ENCODE results near the gene MYO7A. TPM values are rescaled to one million over a fixed set of nuclear protein-coding genes. Genes with fewer than 3 reads are reported as not detected.

The MYO7A gene
- total RNA-seq, 1 donor, result under 0.01 TPM

DNA sequence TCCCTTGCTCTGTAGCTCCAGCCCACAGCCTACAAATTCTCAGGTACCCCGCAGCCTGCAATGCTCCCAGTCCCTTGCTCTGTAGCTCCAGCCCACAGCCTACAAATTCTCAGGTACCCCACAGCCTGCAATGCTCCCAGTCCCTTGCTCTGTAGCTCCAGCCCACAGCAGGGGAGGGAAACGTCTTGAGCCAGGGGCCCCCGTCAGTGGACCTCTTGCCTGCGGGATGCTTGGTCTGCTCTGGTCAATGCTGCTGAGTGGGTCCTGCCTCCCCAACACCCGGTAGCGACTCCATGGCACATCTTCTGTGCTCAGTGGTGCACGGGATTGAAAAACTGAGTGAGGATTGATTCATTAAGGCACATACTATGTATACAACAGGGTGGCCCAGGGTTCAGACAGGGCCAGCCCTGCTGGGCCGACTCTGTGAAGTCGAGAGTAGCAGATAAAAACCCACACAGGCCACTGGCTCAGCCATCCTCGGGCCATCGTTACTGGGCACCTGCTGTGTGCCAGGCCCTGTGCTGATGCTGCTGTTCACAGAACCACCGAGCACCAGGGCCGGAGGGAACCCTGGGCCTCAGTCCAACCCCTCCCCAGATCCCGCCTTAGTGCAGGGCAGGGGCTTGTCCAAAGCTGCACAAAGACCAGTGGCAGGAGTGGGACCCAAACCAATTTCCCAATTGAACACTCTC is 69.7 kb downstream of the MYO7A start:
- H3K79me2 ChIP-seq (ENCODE audit: insufficient read depth, low read length), result no peaks in the 10 kb centered on the region
- H3K4me1 ChIP-seq (ENCODE audit: insufficient read depth, low read length), result no peaks in the 10 kb centered on the region
- peak; percentile 42 for DNase-seq (ENCODE audit: insufficient read length, low spot score, missing footprints)
- H3K27me3 ChIP-seq (ENCODE audit: insufficient read depth, low read length), result no peaks in the 10 kb centered on the region
- no peak overlapping the region for H3K4me2 ChIP-seq (ENCODE audit: insufficient read depth, low read length)
- no peak overlapping the region for H3K4me3 ChIP-seq (ENCODE audit: insufficient read depth, low read length)
- no peak overlapping the region for H2AFZ ChIP-seq (ENCODE audit: low read length)
- H3K9me3 ChIP-seq (ENCODE audit: low read depth, low read length), result no peaks in the 10 kb centered on the region
- TF ChIP-seq, protein P1, sequence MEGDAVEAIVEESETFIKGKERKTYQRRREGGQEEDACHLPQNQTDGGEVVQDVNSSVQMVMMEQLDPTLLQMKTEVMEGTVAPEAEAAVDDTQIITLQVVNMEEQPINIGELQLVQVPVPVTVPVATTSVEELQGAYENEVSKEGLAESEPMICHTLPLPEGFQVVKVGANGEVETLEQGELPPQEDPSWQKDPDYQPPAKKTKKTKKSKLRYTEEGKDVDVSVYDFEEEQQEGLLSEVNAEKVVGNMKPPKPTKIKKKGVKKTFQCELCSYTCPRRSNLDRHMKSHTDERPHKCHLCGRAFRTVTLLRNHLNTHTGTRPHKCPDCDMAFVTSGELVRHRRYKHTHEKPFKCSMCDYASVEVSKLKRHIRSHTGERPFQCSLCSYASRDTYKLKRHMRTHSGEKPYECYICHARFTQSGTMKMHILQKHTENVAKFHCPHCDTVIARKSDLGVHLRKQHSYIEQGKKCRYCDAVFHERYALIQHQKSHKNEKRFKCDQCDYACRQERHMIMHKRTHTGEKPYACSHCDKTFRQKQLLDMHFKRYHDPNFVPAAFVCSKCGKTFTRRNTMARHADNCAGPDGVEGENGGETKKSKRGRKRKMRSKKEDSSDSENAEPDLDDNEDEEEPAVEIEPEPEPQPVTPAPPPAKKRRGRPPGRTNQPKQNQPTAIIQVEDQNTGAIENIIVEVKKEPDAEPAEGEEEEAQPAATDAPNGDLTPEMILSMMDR (IDR thresholded peaks at IDR 0.05; ENCODE audit: extremely low read depth, low read depth, low read length), result no peak
- H4K20me1 ChIP-seq (ENCODE audit: insufficient read depth, low read length), result no peaks in the 10 kb centered on the region
- no peaks in the 10 kb centered on the region for H3K36me3 ChIP-seq (ENCODE audit: insufficient read depth, low read length)
- no peak overlapping the region for H3K27ac ChIP-seq (ENCODE audit: low read depth, low read length)

DNA sequence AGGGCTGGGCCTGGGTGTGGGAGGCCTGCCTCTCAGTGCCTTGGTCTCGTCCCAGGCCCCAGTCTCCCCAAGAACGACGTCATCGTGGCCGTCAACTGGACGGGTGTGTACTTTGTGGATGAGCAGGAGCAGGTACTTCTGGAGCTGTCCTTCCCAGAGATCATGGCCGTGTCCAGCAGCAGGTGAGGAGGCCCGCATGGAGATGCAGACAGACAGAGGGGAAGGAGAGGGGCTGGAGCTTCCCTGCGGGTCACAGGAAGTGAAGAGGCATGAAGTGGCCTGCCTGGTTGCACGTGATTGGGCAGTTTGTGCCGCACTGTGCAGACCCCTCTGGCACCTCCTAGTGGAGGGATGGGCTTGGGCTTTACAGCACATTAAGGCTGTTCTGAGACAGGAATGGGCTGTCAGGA is 70.4 kb downstream of the MYO7A start:
- H3K36me3 ChIP-seq (ENCODE audit: insufficient read depth, low read length), result no peaks in the 10 kb centered on the region
- no peak overlapping the region for H3K27ac ChIP-seq (ENCODE audit: low read depth, low read length)
- no peak overlapping the region for H2AFZ ChIP-seq (ENCODE audit: low read length)
- H3K79me2 ChIP-seq (ENCODE audit: insufficient read depth, low read length), result no peaks in the 10 kb centered on the region
- peak; percentile 76 for DNase-seq (ENCODE audit: insufficient read length, low spot score, missing footprints)
- no peaks in the 10 kb centered on the region for H3K9me3 ChIP-seq (ENCODE audit: low read depth, low read length)
- H3K4me2 ChIP-seq (ENCODE audit: insufficient read depth, low read length), result no peak overlapping the region
- no peak overlapping the region for H3K4me3 ChIP-seq (ENCODE audit: insufficient read depth, low read length)
- TF ChIP-seq, protein P1 (IDR thresholded peaks at IDR 0.05; ENCODE audit: extremely low read depth, low read depth, low read length), result peak; percentile 38
- no peaks in the 10 kb centered on the region for H3K4me1 ChIP-seq (ENCODE audit: insufficient read depth, low read length)
- H4K20me1 ChIP-seq (ENCODE audit: insufficient read depth, low read length), result no peaks in the 10 kb centered on the region
- H3K27me3 ChIP-seq (ENCODE audit: insufficient read depth, low read length), result no peaks in the 10 kb centered on the region

DNA sequence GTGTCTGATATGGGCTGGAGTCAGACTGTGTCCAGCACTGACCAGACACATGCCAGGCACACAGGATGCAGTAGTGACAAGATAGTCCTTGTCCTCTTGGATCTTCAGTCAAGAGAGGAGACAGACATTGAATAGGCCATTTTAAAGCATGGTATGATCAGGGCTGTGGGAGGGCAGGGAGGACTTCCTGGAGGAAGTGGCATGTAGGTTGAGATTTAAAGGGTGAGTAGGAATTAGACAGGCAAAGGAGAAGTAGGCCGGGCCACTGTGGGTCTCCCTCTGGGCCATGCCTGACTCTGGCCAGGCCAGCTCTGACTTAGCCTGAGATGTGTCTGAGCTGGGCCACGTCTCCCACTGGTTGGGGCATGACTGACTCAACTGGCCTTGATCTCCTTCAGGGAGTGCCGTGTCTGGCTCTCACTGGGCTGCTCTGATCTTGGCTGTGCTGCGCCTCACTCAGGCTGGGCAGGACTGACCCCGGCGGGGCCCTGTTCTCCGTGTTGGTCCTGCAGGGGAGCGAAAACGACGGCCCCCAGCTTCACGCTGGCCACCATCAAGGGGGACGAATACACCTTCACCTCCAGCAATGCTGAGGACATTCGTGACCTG is 71.2 kb downstream of the MYO7A start:
- Histone ChIP-seq H4K20me1 (ENCODE audit: insufficient read depth, low read length) (no peaks in the 10 kb centered on the region), H3K27ac (ENCODE audit: low read depth, low read length) (no peak overlapping the region), H2AFZ (ENCODE audit: low read length) (no peak overlapping the region), H3K27me3 (ENCODE audit: insufficient read depth, low read length) (no peaks in the 10 kb centered on the region), H3K4me3 (ENCODE audit: insufficient read depth, low read length) (no peak overlapping the region), H3K36me3 (ENCODE audit: insufficient read depth, low read length) (no peaks in the 10 kb centered on the region), H3K79me2 (ENCODE audit: insufficient read depth, low read length) (no peaks in the 10 kb centered on the region), H3K4me1 (ENCODE audit: insufficient read depth, low read length) (no peaks in the 10 kb centered on the region), H3K4me2 (ENCODE audit: insufficient read depth, low read length) (no peak overlapping the region), H3K9me3 (ENCODE audit: low read depth, low read length) (no peaks in the 10 kb centered on the region)
- DNase-seq (ENCODE audit: insufficient read length, low spot score, missing footprints), result peak; percentile 66
- TF ChIP-seq, protein P1 (IDR thresholded peaks at IDR 0.05; ENCODE audit: extremely low read depth, low read depth, low read length), result no peak
